ENCODE results near the gene FXR1. TPM values are rescaled to one million over a fixed set of nuclear protein-coding genes. Genes with fewer than 3 reads are reported as not detected.
"Not testable (repeated sequence)": the region's sequence is repeated elsewhere in the genome, so short reads cannot be mapped to it uniquely, and the experiment has no call there.

FXR1 gene
- 296 and 343 TPM in 2 replicates for total RNA-seq (2022)
- percentile 98 among the genes with signal in this experiment for Bru-seq, nascent RNA
- BruChase-seq, experiment 1, labeled RNA remaining after a 6-hour chase: percentile 96 among the genes with signal in this experiment
- percentile 97 among the genes with signal in this experiment for BruChase-seq, experiment 2, labeled RNA remaining after a 2-hour chase
- long read RNA-seq, full-length matches to known transcripts: 54 of 120 reads
- long read RNA-seq, partial matches to known transcripts: 34 of 120 reads
- long read RNA-seq, other reads (novel, unspliced or antisense): 32 of 120 reads

DNA sequence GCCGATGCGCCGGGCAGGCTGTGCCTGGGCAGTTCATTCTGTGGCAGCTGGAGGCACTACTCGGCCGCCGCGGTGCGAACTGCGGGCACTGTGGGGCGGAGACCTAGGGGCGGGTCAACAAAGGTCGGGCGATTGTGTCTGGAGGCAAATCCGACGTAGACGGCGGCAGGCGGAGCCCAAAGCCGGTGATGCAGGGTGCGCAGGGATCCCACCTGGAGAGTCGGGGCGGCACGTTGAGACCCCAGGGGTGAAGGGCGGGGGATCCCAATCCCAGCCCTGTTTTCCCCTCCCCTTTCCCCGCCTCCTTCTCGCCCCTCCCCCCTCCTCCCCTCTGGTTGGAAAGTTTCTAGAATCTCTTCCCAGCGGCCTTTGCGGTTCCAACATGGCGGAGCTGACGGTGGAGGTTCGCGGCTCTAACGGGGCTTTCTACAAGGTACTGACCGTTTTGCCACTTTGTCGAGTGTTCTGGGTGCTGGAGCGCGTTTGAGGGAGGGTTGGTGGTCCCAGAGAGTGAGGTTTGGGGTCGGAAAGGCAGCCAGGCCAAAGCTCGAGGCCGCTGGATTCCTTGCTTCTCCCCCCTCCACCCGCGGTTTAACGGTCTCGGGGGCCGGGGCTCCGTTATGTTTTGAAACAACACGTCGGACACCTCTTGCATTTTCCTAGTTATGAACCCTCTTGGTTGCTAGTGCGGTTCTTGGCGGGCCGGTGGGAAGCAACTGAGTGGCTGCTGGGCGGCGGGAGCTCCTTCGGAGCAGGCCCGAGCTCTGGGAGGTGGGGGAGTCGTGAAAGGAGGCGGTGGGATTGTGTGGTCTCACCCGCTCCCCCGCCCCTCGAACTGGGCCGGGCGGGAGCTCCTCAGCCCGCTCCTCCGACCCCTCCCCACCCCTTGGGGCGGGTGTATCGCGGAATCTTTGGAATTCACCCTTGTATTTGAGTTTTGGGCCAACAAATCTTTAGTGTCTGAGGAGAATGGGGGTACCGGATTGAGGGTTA, at the start of gene FXR1:
Gene FXR1 (plus strand): TSS at position 367 of the 993 bp plus-strand sequence. CDS start 16 bp downstream, at position 383.
- peaks cover 33% of the 10 kb centered on the region for H3K4me1 Mint-ChIP-seq (ENCODE audit: low read depth, unreplicated experiment)
- H3K36me3 Mint-ChIP-seq (ENCODE audit: insufficient read depth, unreplicated experiment): peaks cover 59% of the 10 kb centered on the region
- no peaks in the 10 kb centered on the region for H3K27me3 Mint-ChIP-seq (ENCODE audit: unreplicated experiment)
- BruUV-seq (replicated peaks): no TSS peak
- CTCF ChIA-PET: interaction anchor here (0.5 to 1.7 kb wide), 20 partner anchors 10 to 1595 kb away, joined by 3 to 8 read pairs (median 4); no protein-coding TSS in a partner anchor
- TF ChIP-seq, protein P1, sequence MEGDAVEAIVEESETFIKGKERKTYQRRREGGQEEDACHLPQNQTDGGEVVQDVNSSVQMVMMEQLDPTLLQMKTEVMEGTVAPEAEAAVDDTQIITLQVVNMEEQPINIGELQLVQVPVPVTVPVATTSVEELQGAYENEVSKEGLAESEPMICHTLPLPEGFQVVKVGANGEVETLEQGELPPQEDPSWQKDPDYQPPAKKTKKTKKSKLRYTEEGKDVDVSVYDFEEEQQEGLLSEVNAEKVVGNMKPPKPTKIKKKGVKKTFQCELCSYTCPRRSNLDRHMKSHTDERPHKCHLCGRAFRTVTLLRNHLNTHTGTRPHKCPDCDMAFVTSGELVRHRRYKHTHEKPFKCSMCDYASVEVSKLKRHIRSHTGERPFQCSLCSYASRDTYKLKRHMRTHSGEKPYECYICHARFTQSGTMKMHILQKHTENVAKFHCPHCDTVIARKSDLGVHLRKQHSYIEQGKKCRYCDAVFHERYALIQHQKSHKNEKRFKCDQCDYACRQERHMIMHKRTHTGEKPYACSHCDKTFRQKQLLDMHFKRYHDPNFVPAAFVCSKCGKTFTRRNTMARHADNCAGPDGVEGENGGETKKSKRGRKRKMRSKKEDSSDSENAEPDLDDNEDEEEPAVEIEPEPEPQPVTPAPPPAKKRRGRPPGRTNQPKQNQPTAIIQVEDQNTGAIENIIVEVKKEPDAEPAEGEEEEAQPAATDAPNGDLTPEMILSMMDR (IDR thresholded peaks at IDR 0.05; ENCODE audit: unreplicated experiment): peak; percentile 81
- peak within 1 kb of the TSS; percentile 50 for H3K27ac Mint-ChIP-seq (ENCODE audit: unreplicated experiment)
- no peaks in the 10 kb centered on the region for H3K9me3 Mint-ChIP-seq (ENCODE audit: low read depth, unreplicated experiment)
- peak; percentile 93 for DNase-seq
- intact Hi-C loops (cut with micrococcal nuclease; ENCODE audit: unreplicated experiment): no loop called here
- peak within 1 kb of the TSS; percentile 77 for H3K4me3 Mint-ChIP-seq (ENCODE audit: low read depth, unreplicated experiment)

DNA sequence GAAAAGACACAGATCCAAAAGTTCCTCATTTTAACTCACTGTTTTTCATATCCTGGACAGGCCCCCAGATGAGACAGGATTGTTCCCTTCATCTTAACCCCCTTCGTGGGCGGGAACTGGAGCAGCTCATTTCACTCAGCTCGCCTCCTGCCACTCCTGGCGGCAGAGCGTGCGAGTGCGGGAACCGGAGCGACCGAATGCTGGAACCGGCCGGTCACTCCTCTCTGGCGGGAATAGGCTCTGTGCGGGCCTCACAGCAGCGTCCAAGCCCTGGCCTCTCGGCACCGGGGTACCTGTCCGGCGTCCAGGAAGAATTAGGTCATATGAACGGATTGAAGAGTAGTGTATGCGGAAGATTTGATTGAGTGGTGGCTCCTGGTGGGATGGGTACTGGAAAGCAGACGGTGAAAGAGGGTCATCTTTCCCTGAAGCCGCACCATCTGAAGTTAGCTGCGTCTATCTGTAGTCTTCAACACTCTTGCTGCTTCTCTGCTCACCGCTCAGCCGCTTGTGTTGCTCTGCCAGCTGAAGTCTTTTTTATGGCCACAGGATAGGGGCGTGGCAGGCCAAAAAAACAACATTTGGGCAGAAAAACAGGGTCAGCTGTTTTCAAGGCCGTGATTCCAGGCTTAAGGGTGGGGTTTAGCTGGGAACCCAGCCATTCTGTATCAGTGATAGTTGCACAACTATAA, 42.3 kb upstream of the FXR1 start:
- Mint-ChIP-seq H3K9me3 (ENCODE audit: low read depth, unreplicated experiment) (no peaks in the 10 kb centered on the region), H3K27ac (ENCODE audit: unreplicated experiment) (no peak overlapping the region), H3K36me3 (ENCODE audit: insufficient read depth, unreplicated experiment) (no peaks in the 10 kb centered on the region), H3K4me1 (ENCODE audit: low read depth, unreplicated experiment) (no peaks in the 10 kb centered on the region), H3K4me3 (ENCODE audit: low read depth, unreplicated experiment) (peak overlapping the region; percentile 5), H3K27me3 (ENCODE audit: unreplicated experiment) (no peaks in the 10 kb centered on the region)
- BruUV-seq (replicated peaks): no TSS peak
- CTCF ChIA-PET: interaction anchor here (0.5 to 0.6 kb wide), 2 partner anchors 34 to 42 kb away, joined by 3 to 5 read pairs; partner anchors contain the start of gene FXR1
- TF ChIP-seq, protein P1 (IDR thresholded peaks at IDR 0.05; ENCODE audit: unreplicated experiment): no peak
- DNase-seq: peak; percentile 15
- intact Hi-C loops (cut with micrococcal nuclease; ENCODE audit: unreplicated experiment): no loop called here

DNA sequence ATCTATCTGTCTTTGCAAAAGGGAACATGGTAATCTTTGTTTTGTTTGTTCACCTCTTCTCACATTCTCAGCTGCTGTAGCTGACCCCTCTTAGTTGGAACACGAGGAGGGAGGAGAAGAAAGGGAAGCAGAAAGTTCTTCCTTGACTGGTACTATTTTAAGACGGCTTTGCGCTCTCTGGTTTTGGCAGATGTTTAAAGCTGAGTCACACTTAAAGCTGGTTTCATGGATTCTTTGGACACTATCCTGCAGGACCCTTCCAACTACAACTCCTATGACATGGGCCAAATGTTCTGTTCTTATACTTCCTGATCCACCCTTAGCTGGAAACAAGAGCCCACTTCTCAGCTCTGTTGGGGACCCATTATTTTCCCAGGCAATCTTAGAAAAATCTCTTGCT, 40.6 kb upstream of the FXR1 start:
- DNase-seq: no peak
- Mint-ChIP-seq H3K27me3 (ENCODE audit: unreplicated experiment) (no peaks in the 10 kb centered on the region), H3K36me3 (ENCODE audit: insufficient read depth, unreplicated experiment) (no peaks in the 10 kb centered on the region), H3K4me1 (ENCODE audit: low read depth, unreplicated experiment) (no peaks in the 10 kb centered on the region), H3K4me3 (ENCODE audit: low read depth, unreplicated experiment) (no peak overlapping the region), H3K9me3 (ENCODE audit: low read depth, unreplicated experiment) (no peaks in the 10 kb centered on the region), H3K27ac (ENCODE audit: unreplicated experiment) (no peak overlapping the region)
- CTCF ChIA-PET: interaction anchor here (0.8 kb wide), 1 partner anchor 11 kb away, joined by 3 read pairs; no protein-coding TSS in a partner anchor
- no TSS peak for BruUV-seq (replicated peaks)
- TF ChIP-seq, protein P1 (IDR thresholded peaks at IDR 0.05; ENCODE audit: unreplicated experiment): no peak
- intact Hi-C loops (cut with micrococcal nuclease; ENCODE audit: unreplicated experiment): no loop called here

DNA sequence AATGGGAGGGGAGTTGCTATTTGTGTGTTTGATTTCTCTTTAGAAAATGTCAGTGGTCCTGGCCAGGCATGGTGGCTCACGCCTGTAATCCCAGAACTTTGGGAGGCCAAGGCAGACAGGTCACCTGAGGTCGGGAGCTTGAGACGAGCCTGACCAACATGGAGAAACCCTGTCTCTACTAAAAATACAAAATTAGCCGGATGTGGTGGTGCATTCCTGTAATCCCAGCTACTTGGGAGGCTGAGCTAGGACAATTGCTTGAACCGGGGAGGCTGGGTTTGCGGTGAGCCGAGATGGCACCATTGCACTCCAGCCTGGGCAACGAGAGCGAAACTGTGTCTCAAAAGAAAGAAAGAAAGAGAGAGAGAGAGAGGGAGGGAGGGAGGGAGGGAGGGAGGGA, 40.0 kb upstream of the FXR1 start:
- H3K4me1 Mint-ChIP-seq (ENCODE audit: low read depth, unreplicated experiment); H3K36me3 Mint-ChIP-seq (ENCODE audit: insufficient read depth, unreplicated experiment); H3K9me3 Mint-ChIP-seq (ENCODE audit: low read depth, unreplicated experiment); BruUV-seq (replicated peaks); H3K27me3 Mint-ChIP-seq (ENCODE audit: unreplicated experiment); CTCF ChIA-PET; H3K27ac Mint-ChIP-seq (ENCODE audit: unreplicated experiment); DNase-seq; H3K4me3 Mint-ChIP-seq (ENCODE audit: low read depth, unreplicated experiment); intact Hi-C loops (cut with micrococcal nuclease; ENCODE audit: unreplicated experiment): not testable (repeated sequence)
